GM23248 (cell line): ENCODE data around the gene CYP27C1.

Source experiments
- EZH2 ChIP-seq: fragments of 200-600 bp; sonication (generic); IDR thresholded peaks from 2 replicates; pipeline ENCODE4 v1.6.1; 2018; ENCODE audit warnings: antibody characterized with exemption, mild to moderate bottlenecking; ENCODE audit not compliant: insufficient read depth, poor library complexity, severe bottlenecking
- EZH2phosphoT487 ChIP-seq: fragments of 200-600 bp; sonication (generic); IDR thresholded peaks from 2 replicates; pipeline ENCODE4 v1.6.1; 2018; ENCODE audit warnings: antibody characterized with exemption, moderate library complexity, mild to moderate bottlenecking, low read depth; ENCODE audit not compliant: insufficient read depth

DNA sequence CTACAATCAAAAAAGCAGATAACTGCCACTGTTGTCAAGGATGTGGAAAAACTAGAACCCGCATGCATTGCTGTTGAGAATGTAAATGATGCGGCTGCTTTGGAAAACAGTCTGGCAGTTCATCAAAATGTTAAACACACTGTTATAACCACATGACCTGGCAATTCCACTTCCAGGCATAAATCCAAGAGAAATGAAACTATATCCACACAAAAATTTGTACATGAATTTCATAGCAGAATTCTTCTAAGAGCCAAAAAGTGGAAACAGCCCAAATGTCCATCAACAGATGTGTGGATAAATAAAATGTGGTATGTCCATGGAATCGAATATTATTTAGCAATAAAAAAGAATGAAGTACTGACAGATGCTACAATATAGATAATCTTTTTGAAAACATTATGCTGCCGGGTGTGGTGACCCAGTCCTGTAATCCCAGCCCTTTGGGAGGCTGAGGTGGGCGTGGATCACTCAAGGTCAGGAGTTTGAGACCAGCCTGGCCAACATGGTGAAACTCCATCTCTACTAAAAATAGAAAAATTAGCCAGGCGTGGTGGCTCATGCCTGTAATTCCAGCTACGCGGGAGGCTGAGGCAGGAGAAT lies 41.8 kb upstream of the CYP27C1 start:
- TF ChIP-seq EZH2, result no peak
- no peak for TF ChIP-seq EZH2phosphoT487
